NT2/D1 (cell line): ENCODE data around the gene CRISPLD2.

Source experiments
- SUZ12 ChIP-seq: IDR thresholded peaks from 2 replicates; pipeline ENCODE4 v1.6.1; 2011; ENCODE audit not compliant: insufficient read length, insufficient read depth; ENCODE audit errors: extremely low read depth
- YY1 ChIP-seq: IDR thresholded peaks from 2 replicates; pipeline ENCODE4 v1.6.1; 2011; ENCODE audit not compliant: insufficient read length, insufficient read depth
- ZNF274 ChIP-seq: IDR thresholded peaks from 2 replicates; pipeline ENCODE4 v1.6.1; 2011; ENCODE audit warnings: mild to moderate bottlenecking, low read depth, low read length

- TF ChIP-seq ZNF274 (no peak), YY1 (no peak), SUZ12 (no peak)
Measured at GRCh38 chr16:84848986-84849634, 29.3 kb downstream of the CRISPLD2 start.
